HEK293T (cell line): ENCODE data around the gene MYOG.

ENCODE experiments used
- CTCF ChIA-PET: fragments of 350-600 bp; formaldehyde crosslinking; extraction: SDS; loops from one replicate; lab custom pipeline; 2021; ENCODE audit warnings: antibody characterized with exemption, inconsistent platforms; lab: Yijun Ruan, JAX
- POLR2A ChIA-PET: fragments of 350-600 bp; formaldehyde crosslinking; extraction: SDS; loops from one replicate; lab custom pipeline; 2020; ENCODE audit warnings: antibody characterized with exemption, inconsistent platforms; lab: Yijun Ruan, JAX
- DNase-seq: peaks from one replicate; pipeline ENCODE4 v3.0.0; 2012; ENCODE audit warnings: mixed read lengths; ENCODE audit errors: extremely low spot score
- ARNT ChIP-seq: fragments of 450-650 bp; IDR thresholded peaks from 2 replicates; pipeline ENCODE4 v1.6.1; 2017; ENCODE audit warnings: mild to moderate bottlenecking
- BHLHE40 ChIP-seq: fragments of 450-650 bp; IDR thresholded peaks from 2 replicates; pipeline ENCODE4 v1.6.1; 2016; ENCODE audit warnings: mild to moderate bottlenecking, moderate library complexity, borderline replicate concordance
- CTBP1 ChIP-seq: fragments of 450-650 bp; IDR thresholded peaks from 2 replicates; pipeline ENCODE4 v1.6.1; 2016; ENCODE audit warnings: borderline replicate concordance
- ELF4 ChIP-seq: fragments of 450-650 bp; IDR thresholded peaks from 2 replicates; pipeline ENCODE4 v1.6.1; 2017; ENCODE audit warnings: antibody characterized with exemption
- FOXA1 ChIP-seq: fragments of 450-650 bp; IDR thresholded peaks from 2 replicates; pipeline ENCODE4 v1.6.1; 2016; ENCODE audit warnings: mild to moderate bottlenecking
- FOXK2 ChIP-seq: fragments of 450-650 bp; IDR thresholded peaks from 2 replicates; pipeline ENCODE4 v1.6.1; 2016; ENCODE audit warnings: mild to moderate bottlenecking
- FOXM1 ChIP-seq: fragments of 450-650 bp; IDR thresholded peaks from 2 replicates; pipeline ENCODE4 v1.6.1; 2017; ENCODE audit warnings: mild to moderate bottlenecking, borderline replicate concordance
- HDGF ChIP-seq: fragments of 450-650 bp; IDR thresholded peaks from 2 replicates; pipeline ENCODE4 v1.6.1; 2017; ENCODE audit warnings: antibody characterized with exemption, borderline replicate concordance
- L3MBTL2 ChIP-seq: fragments of 450-650 bp; conservative IDR thresholded peaks from 2 replicates; pipeline ENCODE4 v1.6.1; 2016; ENCODE audit warnings: mild to moderate bottlenecking
- LEF1 ChIP-seq: fragments of 450-650 bp; IDR thresholded peaks from 2 replicates; pipeline ENCODE4 v1.6.1; 2017; ENCODE audit warnings: mild to moderate bottlenecking, borderline replicate concordance
- NFRKB ChIP-seq: fragments of 450-650 bp; IDR thresholded peaks from 2 replicates; pipeline ENCODE4 v1.6.1; 2016; ENCODE audit warnings: mild to moderate bottlenecking, moderate library complexity
- SP1 ChIP-seq: fragments of 450-650 bp; IDR thresholded peaks from 2 replicates; pipeline ENCODE4 v1.6.1; 2017
- SUZ12 ChIP-seq: fragments of 450-650 bp; IDR thresholded peaks from 2 replicates; pipeline ENCODE4 v1.6.1; 2016; ENCODE audit warnings: mild to moderate bottlenecking
- TARDBP ChIP-seq: fragments of 450-650 bp; IDR thresholded peaks from 2 replicates; pipeline ENCODE4 v1.6.1; 2016
- ZNF384 ChIP-seq: fragments of 450-650 bp; IDR thresholded peaks from 2 replicates; pipeline ENCODE4 v1.6.1; 2016
- TF ChIP-seq, protein P1 (sequence below): fragments of 450-650 bp; IDR thresholded peaks from 2 replicates; pipeline ENCODE4 v1.6.1; 2016

The MYOG gene

DNA sequence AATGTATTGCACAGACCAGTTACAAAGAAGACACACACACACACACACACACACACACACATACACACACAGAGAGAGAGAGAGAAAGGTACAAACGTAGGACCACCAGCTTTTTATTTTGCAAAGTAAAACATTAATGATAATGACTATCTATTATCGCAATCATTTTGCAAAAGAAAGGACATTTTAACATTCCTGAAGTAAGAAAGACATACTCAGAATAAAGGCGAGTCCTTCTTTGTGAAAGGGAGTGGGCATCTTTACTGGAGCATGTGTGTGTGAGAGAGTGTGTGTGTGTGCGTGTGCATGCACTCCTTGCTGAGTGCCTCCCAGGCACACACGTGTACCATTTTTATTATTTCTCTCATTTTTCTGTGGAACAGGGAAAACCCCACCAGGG is 31.2 kb downstream of the MYOG start:
- ChIA-PET CTCF (interaction anchor here (4.3 kb wide), 1 partner anchor 15 kb away, joined by 25 read pairs; no protein-coding TSS in a partner anchor), POLR2A (no interaction called here)
- TF ChIP-seq FOXK2 (no peak), FOXM1 (no peak), ZNF384 (no peak), L3MBTL2 (no peak), TARDBP (no peak), BHLHE40 (no peak), NFRKB (no peak), SUZ12 (no peak), FOXA1 (no peak), HDGF (no peak), LEF1 (no peak), CTBP1 (no peak), SP1 (no peak), ELF4 (no peak), ARNT (no peak)
- TF ChIP-seq, protein P1, sequence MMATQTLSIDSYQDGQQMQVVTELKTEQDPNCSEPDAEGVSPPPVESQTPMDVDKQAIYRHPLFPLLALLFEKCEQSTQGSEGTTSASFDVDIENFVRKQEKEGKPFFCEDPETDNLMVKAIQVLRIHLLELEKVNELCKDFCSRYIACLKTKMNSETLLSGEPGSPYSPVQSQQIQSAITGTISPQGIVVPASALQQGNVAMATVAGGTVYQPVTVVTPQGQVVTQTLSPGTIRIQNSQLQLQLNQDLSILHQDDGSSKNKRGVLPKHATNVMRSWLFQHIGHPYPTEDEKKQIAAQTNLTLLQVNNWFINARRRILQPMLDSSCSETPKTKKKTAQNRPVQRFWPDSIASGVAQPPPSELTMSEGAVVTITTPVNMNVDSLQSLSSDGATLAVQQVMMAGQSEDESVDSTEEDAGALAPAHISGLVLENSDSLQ, result no peak
- no peak for DNase-seq

DNA sequence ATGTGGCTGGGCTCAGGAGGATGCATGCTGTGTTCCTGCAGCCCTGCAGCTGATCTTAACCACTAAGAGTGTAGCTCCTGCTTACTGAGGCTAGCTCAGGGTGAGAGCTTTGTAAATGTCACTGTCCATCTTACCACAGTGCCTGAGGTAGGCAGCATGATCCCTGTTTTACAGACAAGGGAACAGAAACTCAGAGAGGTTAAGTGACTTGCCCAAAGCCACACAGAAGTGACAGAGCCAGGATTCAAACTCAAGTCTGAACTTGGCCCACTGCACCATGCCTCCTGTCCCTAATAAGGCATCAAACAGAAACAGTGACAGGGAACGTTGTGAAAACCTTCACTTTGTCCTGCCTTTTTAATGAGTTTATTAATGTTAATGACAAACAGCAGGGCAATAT is 31.6 kb downstream of the MYOG start:
- ChIA-PET CTCF (interaction anchor here (4.3 kb wide), 1 partner anchor 14 kb away, joined by 25 read pairs; no protein-coding TSS in a partner anchor), POLR2A (no interaction called here)
- no peak for TF ChIP-seq FOXK2
- TF ChIP-seq FOXA1, result no peak
- no peak for TF ChIP-seq SUZ12
- no peak for TF ChIP-seq HDGF
- no peak for TF ChIP-seq BHLHE40
- TF ChIP-seq FOXM1, result no peak
- DNase-seq, result no peak

DNA sequence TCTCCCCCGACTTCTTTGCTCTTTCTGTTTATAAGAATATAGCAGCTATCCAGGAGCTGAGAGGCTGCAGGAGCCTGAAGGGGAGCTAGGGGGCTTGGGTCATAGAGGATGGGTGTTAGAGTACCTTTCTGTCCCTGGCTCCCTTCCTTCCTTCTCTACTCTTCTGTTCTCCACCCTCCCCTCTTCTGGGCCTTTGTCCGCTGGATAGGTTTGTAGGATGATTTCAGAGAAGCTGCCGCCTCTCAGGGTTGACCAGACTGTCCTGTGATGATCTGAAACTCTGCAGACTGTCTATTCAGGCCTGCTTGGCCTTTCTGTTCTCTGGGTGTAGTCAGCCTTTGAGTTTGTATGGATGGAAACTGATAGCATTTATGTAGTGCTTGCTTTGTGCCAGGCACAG is 33.2 kb downstream of the MYOG start:
- ChIA-PET POLR2A (no interaction called here), CTCF (interaction anchor here (4.3 kb wide), 1 partner anchor 13 kb away, joined by 25 read pairs; no protein-coding TSS in a partner anchor)

DNA sequence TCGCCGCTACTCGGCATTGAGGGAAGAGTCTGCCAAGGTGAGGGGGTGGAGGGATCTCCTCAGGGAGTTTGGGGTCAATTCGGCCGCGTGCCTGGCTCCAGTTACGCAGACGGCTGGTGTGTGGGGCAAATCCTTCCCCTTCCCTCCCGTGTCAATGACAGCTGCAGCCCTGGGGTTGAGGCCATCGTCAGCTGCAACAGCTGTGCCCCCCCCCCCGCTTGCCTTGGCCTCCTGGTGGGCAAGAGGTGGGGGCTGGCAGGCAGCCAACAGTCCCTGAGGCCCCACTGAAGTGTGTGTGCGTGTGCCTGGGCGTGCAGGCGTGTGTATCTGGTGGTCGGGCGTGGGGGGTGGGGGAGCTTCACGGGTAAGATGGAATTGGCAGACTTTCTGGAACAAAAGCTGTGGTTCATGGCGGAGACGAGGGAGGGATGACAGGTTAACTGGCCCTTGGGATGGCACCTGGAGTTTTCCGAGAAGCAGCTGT is 33.9 kb downstream of the MYOG start:
- ChIA-PET CTCF (interaction anchor here (0.7 to 4.3 kb wide), 2 partner anchors 12 to 152 kb away, joined by 3 to 25 read pairs; no protein-coding TSS in a partner anchor), POLR2A (no interaction called here)
- TF ChIP-seq FOXA1 (no peak), BHLHE40 (no peak)
- no peak for DNase-seq

More for the DNA sequence above, 33.2 kb downstream of the MYOG start:
- TF ChIP-seq SP1 (no peak), BHLHE40 (no peak), ZNF384 (no peak), FOXA1 (no peak), LEF1 (no peak), TARDBP (no peak), CTBP1 (no peak), HDGF (no peak), FOXK2 (no peak), ARNT (no peak)
- DNase-seq, result no peak

DNA sequence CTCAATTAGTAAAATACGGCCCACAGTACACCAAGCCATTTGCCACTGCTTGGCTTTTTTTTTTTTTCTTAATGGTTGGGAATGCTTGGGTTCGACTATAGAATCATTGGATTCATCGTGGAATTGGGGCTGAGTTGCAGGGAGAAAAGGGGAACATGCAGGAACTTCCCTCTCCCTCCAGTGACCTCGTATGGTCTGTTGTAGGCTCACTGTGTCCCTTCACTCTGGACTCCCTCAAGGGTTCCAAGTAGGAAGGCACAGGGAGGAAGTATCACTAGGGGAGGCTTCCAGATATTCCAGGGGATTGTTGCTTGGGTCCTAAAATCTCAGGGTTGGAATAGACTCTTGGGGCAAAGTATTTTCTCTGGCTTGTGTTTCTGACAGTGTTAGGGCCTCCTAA is 35.0 kb downstream of the MYOG start:
- TF ChIP-seq CTBP1 (no peak), ZNF384 (no peak), FOXM1 (no peak), FOXK2 (no peak), ARNT (no peak), TARDBP (no peak), LEF1 (no peak), ELF4 (no peak), FOXA1 (no peak), SUZ12 (no peak), HDGF (no peak), BHLHE40 (no peak), L3MBTL2 (no peak)
- TF ChIP-seq, protein P1, result no peak
- DNase-seq, result no peak
- CTCF ChIA-PET, result interaction anchor here (0.7 kb wide), 1 partner anchor 11 kb away, joined by 3 read pairs; no protein-coding TSS in a partner anchor
- POLR2A ChIA-PET, result no interaction called here

DNA sequence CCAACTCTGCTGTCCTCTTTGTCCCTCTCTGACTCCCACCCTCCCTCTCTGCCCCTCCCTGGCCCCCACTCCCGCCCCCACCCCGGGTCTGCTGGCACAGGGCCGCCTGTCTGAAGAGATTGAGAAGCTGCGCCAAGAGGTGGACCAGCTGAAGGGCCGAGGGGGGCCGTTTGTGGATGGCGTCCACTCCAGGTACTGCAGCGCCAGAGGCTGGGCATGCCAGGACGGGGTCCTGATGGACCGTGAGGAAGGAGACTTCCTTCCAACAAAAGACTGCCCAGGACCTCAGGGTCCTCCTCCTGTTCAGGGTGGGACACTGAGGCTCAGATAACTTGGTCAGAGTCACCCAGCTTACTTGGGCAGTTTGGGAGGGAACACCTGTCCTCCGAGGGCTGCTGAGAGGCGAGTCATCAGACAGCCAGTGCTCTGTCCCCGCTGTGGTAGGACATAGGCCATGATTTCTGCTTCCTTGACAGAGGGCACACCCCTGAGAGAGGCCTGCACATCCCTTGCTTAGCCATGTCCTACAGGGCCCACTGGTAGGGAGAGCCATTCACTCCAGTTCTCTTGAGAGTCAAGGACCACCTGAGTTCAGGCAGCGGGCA is 36.1 kb downstream of the MYOG start:
- TF ChIP-seq BHLHE40, result no peak
- TF ChIP-seq FOXA1, result no peak
- TF ChIP-seq, protein P1, result no peak
- no peak for TF ChIP-seq SP1
- no peak for TF ChIP-seq NFRKB
- TF ChIP-seq ZNF384, result no peak
- no peak for TF ChIP-seq SUZ12
- TF ChIP-seq ARNT, result no peak
- TF ChIP-seq FOXM1, result no peak
- no peak for TF ChIP-seq L3MBTL2
- no peak for TF ChIP-seq HDGF
- no peak for TF ChIP-seq LEF1
- TF ChIP-seq TARDBP, result no peak
- CTCF ChIA-PET, result interaction anchor here (0.6 kb wide), 1 partner anchor 13 kb away, joined by 3 read pairs; no protein-coding TSS in a partner anchor
- POLR2A ChIA-PET, result no interaction called here
- no peak for DNase-seq
